GM23338 (cell line): ENCODE data around the gene VCX2. TPM values are rescaled to one million over a fixed set of nuclear protein-coding genes. Genes with fewer than 3 reads are reported as not detected.

Experiments used
- ATAC-seq: fragments of 200-7000 bp; cut with Tn5 transposase; 3 replicates; pipeline ENCODE4 v1.9.1; 2020
- DNase-seq: peaks from one replicate; pipeline ENCODE4 v3.0.0-alpha.2; 2015; ENCODE audit warnings: low spot score
- H2AFZ ChIP-seq: fragments of 200-600 bp; sonication (generic); 2 replicates; pipeline ENCODE4 v1.8.0; 2016; ENCODE audit warnings: antibody characterized with exemption, mild to moderate bottlenecking, moderate library complexity
- H3F3A ChIP-seq: fragments of 200-600 bp; sonication (generic); replicated peaks from 2 replicates; pipeline ENCODE4 v1.8.0; 2017; ENCODE audit warnings: antibody characterized with exemption, mixed run types, low read depth
- H3K27ac ChIP-seq: fragments of 200-600 bp; sonication (generic); 2 replicates; pipeline ENCODE4 v1.6.1; 2016; ENCODE audit warnings: low read depth
- H3K27me3 ChIP-seq: fragments of 200-600 bp; sonication (generic); 2 replicates; pipeline ENCODE4 v1.8.0; 2016; ENCODE audit warnings: mild to moderate bottlenecking, mixed run types, moderate library complexity; ENCODE audit not compliant: insufficient read depth
- H3K36me3 ChIP-seq: fragments of 200-600 bp; sonication (generic); 2 replicates; pipeline ENCODE4 v1.8.0; 2016; ENCODE audit warnings: mild to moderate bottlenecking; ENCODE audit not compliant: insufficient read depth
- H3K4me1 ChIP-seq: fragments of 200-600 bp; sonication (generic); 2 replicates; pipeline ENCODE4 v1.8.0; 2016; ENCODE audit warnings: mild to moderate bottlenecking, moderate library complexity; ENCODE audit not compliant: insufficient read depth
- H3K4me2 ChIP-seq: fragments of 200-600 bp; sonication (generic); 2 replicates; pipeline ENCODE4 v1.7.1; 2017; ENCODE audit warnings: mixed run types
- H3K4me3 ChIP-seq: fragments of 200-600 bp; sonication (generic); 2 replicates; pipeline ENCODE4 v1.6.1; 2016; ENCODE audit warnings: mixed run types
- H3K79me2 ChIP-seq: fragments of 200-600 bp; sonication (generic); replicated peaks from 2 replicates; pipeline ENCODE4 v1.8.0; 2017; ENCODE audit warnings: mild to moderate bottlenecking; ENCODE audit not compliant: insufficient read depth
- H3K9me2 ChIP-seq: fragments of 200-600 bp; sonication (generic); 2 replicates; pipeline ENCODE4 v1.8.0; 2017; ENCODE audit not compliant: insufficient read depth
- H4K20me1 ChIP-seq: fragments of 200-600 bp; sonication (generic); replicated peaks from 2 replicates; pipeline ENCODE4 v1.8.0; 2017; ENCODE audit warnings: mild to moderate bottlenecking; ENCODE audit not compliant: insufficient read depth
- H3K27ac Mint-ChIP-seq: 2 replicates; pipeline ENCODE4 v1.8.0; 2020; ENCODE audit warnings: inconsistent platforms, mild to moderate bottlenecking, moderate library complexity, mixed read lengths
- H3K27me3 Mint-ChIP-seq: 3 replicates; pipeline ENCODE4 v1.8.0; 2022; ENCODE audit warnings: low read depth, mild to moderate bottlenecking, moderate library complexity, mixed read lengths, inconsistent platforms; ENCODE audit not compliant: insufficient read depth, poor library complexity
- H3K36me3 Mint-ChIP-seq: 3 replicates; pipeline ENCODE4 v1.8.0; 2021; ENCODE audit warnings: low read depth, mild to moderate bottlenecking, inconsistent platforms, moderate library complexity, mixed read lengths
- H3K4me1 Mint-ChIP-seq: 3 replicates; pipeline ENCODE4 v1.8.0; 2020; ENCODE audit warnings: mild to moderate bottlenecking, inconsistent platforms, mixed read lengths
- H3K4me3 Mint-ChIP-seq: 3 replicates; pipeline ENCODE4 v1.8.0; 2021; ENCODE audit warnings: moderate library complexity, mild to moderate bottlenecking, inconsistent platforms, mixed read lengths
- H3K9me3 Mint-ChIP-seq: 3 replicates; pipeline ENCODE4 v1.8.0; 2020; ENCODE audit warnings: moderate library complexity, mild to moderate bottlenecking, inconsistent platforms, mixed read lengths
- CREB1 ChIP-seq: fragments of 250-450 bp; sonication (Bioruptor Pico); IDR thresholded peaks from 2 replicates; pipeline ENCODE4 v1.5.0; 2020; ENCODE audit warnings: low read depth, mild to moderate bottlenecking, moderate library complexity
- CTCF ChIP-seq, 2 experiments: fragments of 200-600 bp in 1 of 2; sonication (generic) in 1 of 2; conservative IDR thresholded peaks; 2 replicates each; pipeline versions ENCODE4 v1.5.1 to v1.6.1; 2016 to 2017; ENCODE audit warnings: antibody characterized with exemption in 2 of 2, low read depth in 2 of 2, mild to moderate bottlenecking in 2 of 2, moderate library complexity in 1 of 2
- ETS1 ChIP-seq: IDR thresholded peaks from 2 replicates; pipeline ENCODE4 v1.6.1; 2016; ENCODE audit warnings: antibody characterized with exemption
- EZH2 ChIP-seq: fragments of 200-600 bp; sonication (generic); IDR thresholded peaks from one replicate; pipeline ENCODE4 v1.8.0; 2017; ENCODE audit warnings: antibody characterized with exemption, mild to moderate bottlenecking, low read depth; ENCODE audit not compliant: unreplicated experiment
- EZH2phosphoT487 ChIP-seq: fragments of 200-600 bp; sonication (generic); IDR thresholded peaks from one replicate; pipeline ENCODE4 v1.8.1; 2018; ENCODE audit warnings: antibody characterized with exemption; ENCODE audit not compliant: unreplicated experiment
- JUNB ChIP-seq: IDR thresholded peaks from one replicate; pipeline ENCODE4 v1.6.1; 2016; ENCODE audit warnings: antibody characterized with exemption; ENCODE audit not compliant: unreplicated experiment
- NANOG ChIP-seq: IDR thresholded peaks from 2 replicates; pipeline ENCODE4 v1.6.1; 2016; ENCODE audit warnings: antibody characterized with exemption, borderline replicate concordance
- POLR2AphosphoS5 ChIP-seq: IDR thresholded peaks from 2 replicates; pipeline ENCODE4 v1.6.1; 2016; ENCODE audit warnings: antibody characterized with exemption, low read depth
- REST ChIP-seq: IDR thresholded peaks from one replicate; pipeline ENCODE4 v1.6.1; 2018; ENCODE audit warnings: antibody characterized with exemption; ENCODE audit not compliant: unreplicated experiment
- STAT1 ChIP-seq: IDR thresholded peaks from one replicate; pipeline ENCODE4 v1.6.1; 2016; ENCODE audit warnings: antibody characterized with exemption; ENCODE audit not compliant: unreplicated experiment
- ZNF114 ChIP-seq: fragments of 250-450 bp; sonication (Bioruptor Pico); IDR thresholded peaks from 2 replicates; pipeline ENCODE4 v1.5.0; 2020; ENCODE audit warnings: mild to moderate bottlenecking, moderate library complexity
- ZNF331 ChIP-seq: fragments of 250-450 bp; sonication (Bioruptor Pico); IDR thresholded peaks from 2 replicates; pipeline ENCODE4 v1.5.0; 2020; ENCODE audit warnings: low read depth, mild to moderate bottlenecking, moderate library complexity
- ZNF462 ChIP-seq: fragments of 250-450 bp; sonication (Bioruptor Pico); IDR thresholded peaks from 2 replicates; pipeline ENCODE4 v1.5.0; 2020; ENCODE audit warnings: mild to moderate bottlenecking, moderate library complexity
- polyA plus RNA-seq: library from polyadenylated mRNA; unstranded; fragments of >200 nt; fragmentation: Nextera tagmentation; extraction: Ambion mirVana; gene quantifications from 2 replicates; pipeline ENCODE4 v1.2.1, GENCODE V29; 2016
- total RNA-seq: library from RNA; depleted of rRNA; stranded (reverse); fragments of >200 nt; shearing (Covaris generic); gene quantifications from 2 replicates; pipeline ENCODE4 v1.2.3, GENCODE V29; 2014

VCX2 gene
- total and polyA plus RNA-seq, 2 experiments from 2014 or later, result not detected

- no peak for TF ChIP-seq JUNB
- TF ChIP-seq CREB1 (CRISPR knock-in tag), result no peak
- no peak for TF ChIP-seq ZNF462 (CRISPR knock-in tag)
- no peak for TF ChIP-seq ZNF114 (CRISPR knock-in tag)
- TF ChIP-seq STAT1, result no peak
- no peak for TF ChIP-seq EZH2phosphoT487
- TF ChIP-seq CTCF (conservative IDR thresholded peaks at IDR 0.05; ENCODE audit: low read depth in 2 of 2), result no peak; a peak in 2 of 4 replicates
- TF ChIP-seq ETS1, result no peak
- TF ChIP-seq NANOG, result no peak
- TF ChIP-seq POLR2AphosphoS5, result no peak
- no peak for TF ChIP-seq REST
- TF ChIP-seq ZNF331 (CRISPR knock-in tag), result no peak
- no peak for TF ChIP-seq EZH2
- H3K4me1 Mint-ChIP-seq, result no peaks in the 10 kb centered on the region
- no peak overlapping the region for H3K4me3 Mint-ChIP-seq
- H3K4me3 ChIP-seq, result no peak overlapping the region
- H2AFZ ChIP-seq, result no peak overlapping the region
- no peaks in the 10 kb centered on the region for H3K27me3 ChIP-seq
- no peak overlapping the region for H3K4me2 ChIP-seq
- H3K9me3 Mint-ChIP-seq, result no peaks in the 10 kb centered on the region
- H3K27me3 Mint-ChIP-seq, result peaks cover 7% of the 10 kb centered on the region
- H3K36me3 Mint-ChIP-seq, result no peaks in the 10 kb centered on the region
- no peaks in the 10 kb centered on the region for H3F3A ChIP-seq
- ATAC-seq (no peak), DNase-seq (no peak)
- no peak overlapping the region for H3K27ac ChIP-seq
- H4K20me1 ChIP-seq, result no peaks in the 10 kb centered on the region
- H3K79me2 ChIP-seq, result no peaks in the 10 kb centered on the region
- H3K36me3 ChIP-seq, result no peaks in the 10 kb centered on the region
- no peak overlapping the region for H3K27ac Mint-ChIP-seq
- no peaks in the 10 kb centered on the region for H3K9me2 ChIP-seq
- H3K4me1 ChIP-seq, result no peaks in the 10 kb centered on the region
Observed at GRCh38 chrX:8179656-8180055, 8.6 kb upstream of the VCX2 start.
